NB4 (cell line): ENCODE data around the gene FOXA1.

Experiments used
- MAX ChIP-seq: IDR thresholded peaks from 2 replicates; pipeline ENCODE4 v1.6.1; 2011; ENCODE audit warnings: low read depth, low read length
- POLR2A ChIP-seq: IDR thresholded peaks from 2 replicates; pipeline ENCODE4 v1.6.1; 2011; ENCODE audit warnings: mild to moderate bottlenecking; ENCODE audit not compliant: insufficient read length; ENCODE audit errors: extremely low read depth

DNA sequence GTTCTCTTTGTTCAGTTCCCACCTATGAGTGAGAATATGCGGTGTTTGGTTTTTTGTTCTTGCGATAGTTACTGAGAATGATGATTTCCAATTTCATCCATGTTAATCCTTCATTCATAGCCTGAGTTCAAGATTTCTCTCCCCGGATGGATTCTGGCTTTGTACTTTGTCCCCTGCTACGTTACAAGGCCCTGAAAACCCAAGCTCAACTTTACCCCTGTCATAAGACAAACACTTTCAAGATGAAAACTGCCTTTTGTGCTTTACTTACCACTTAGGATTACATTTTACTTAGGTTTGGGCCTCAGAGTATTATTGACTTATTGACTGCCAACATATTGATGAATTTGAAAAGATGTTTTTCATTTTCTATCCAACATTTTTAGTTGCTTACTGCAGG is 36.3 kb downstream of the FOXA1 start:
- TF ChIP-seq MAX (no peak), POLR2A (no peak)
